ENCODE data around the gene PHF21A. TPM values are rescaled to one million over a fixed set of nuclear protein-coding genes. Genes with fewer than 3 reads are reported as not detected.

Gene PHF21A
- total RNA-seq, 4 donors from 2014 or later, result 12.1 to 83.3 (median 29.3) TPM

- no peak for DNase-seq
- intact Hi-C loops (cut with DNase I; ENCODE audit: low total_unique reads), result no loop called here
- H3K4me1 ChIP-seq, result no peaks in the 10 kb centered on the region
- no peak overlapping the region for H3K27ac ChIP-seq
- no peaks in the 10 kb centered on the region for H3K9me3 ChIP-seq
- no peaks in the 10 kb centered on the region for H3K27me3 ChIP-seq
- H3K4me3 ChIP-seq, result no peak overlapping the region
- H3K36me3 ChIP-seq, result no peaks in the 10 kb centered on the region
- TF ChIP-seq POLR2A (IDR thresholded peaks at IDR 0.05), result no peak
- TF ChIP-seq CTCF (IDR thresholded peaks at IDR 0.05), result no peak
Observed at GRCh38 chr11:45937916-45938315, 183.3 kb downstream of the PHF21A start.

- no peak for TF ChIP-seq POLR2A (IDR thresholded peaks at IDR 0.05)
- no peak for TF ChIP-seq CTCF (IDR thresholded peaks at IDR 0.05)
- Histone ChIP-seq H3K9me3 (no peaks in the 10 kb centered on the region), H3K27me3 (no peaks in the 10 kb centered on the region), H3K27ac (no peak overlapping the region), H3K4me1 (no peaks in the 10 kb centered on the region), H3K4me3 (no peak overlapping the region), H3K36me3 (no peaks in the 10 kb centered on the region)
- no peak for DNase-seq
- intact Hi-C loops (cut with DNase I; ENCODE audit: low total_unique reads), result no loop called here
Observed at GRCh38 chr11:45936511-45937054, 184.7 kb downstream of the PHF21A start.

- no peak for DNase-seq
- H3K36me3 ChIP-seq, result no peaks in the 10 kb centered on the region
- intact Hi-C loops (cut with DNase I; ENCODE audit: low total_unique reads), result no loop called here
Observed at GRCh38 chr11:45935349-45936064, 185.7 kb downstream of the PHF21A start.

GRCh38 chr11:45934580-45935318 is 186.5 kb downstream of the PHF21A start:
- Histone ChIP-seq H3K4me3 (no peak overlapping the region), H3K27me3 (no peaks in the 10 kb centered on the region), H3K27ac (no peak overlapping the region), H3K36me3 (no peaks in the 10 kb centered on the region), H3K9me3 (no peaks in the 10 kb centered on the region), H3K4me1 (no peaks in the 10 kb centered on the region)
- no peak for DNase-seq
- no peak for TF ChIP-seq CTCF (IDR thresholded peaks at IDR 0.05)
- no peak for TF ChIP-seq POLR2A (IDR thresholded peaks at IDR 0.05)
- intact Hi-C loops (cut with DNase I; ENCODE audit: low total_unique reads), result no loop called here

More at GRCh38 chr11:45935349-45936064, 185.7 kb downstream of the PHF21A start:
- Histone ChIP-seq H3K27ac (no peak overlapping the region), H3K27me3 (no peaks in the 10 kb centered on the region), H3K4me3 (no peak overlapping the region), H3K9me3 (no peaks in the 10 kb centered on the region), H3K4me1 (no peaks in the 10 kb centered on the region)
- no peak for TF ChIP-seq CTCF (IDR thresholded peaks at IDR 0.05)
- no peak for TF ChIP-seq POLR2A (IDR thresholded peaks at IDR 0.05)

Data from uterus (tissue), 4 donors.